Measurements from ENCODE around the gene FDPS.
"Not testable (repeated sequence)": the region's sequence is repeated elsewhere in the genome, so short reads cannot be mapped to it uniquely, and the experiment has no call there.

Gene FDPS

GRCh38 chr1:155285631-155286044, 23.0 kb upstream of the FDPS start:
- TF ChIP-seq, protein P1, sequence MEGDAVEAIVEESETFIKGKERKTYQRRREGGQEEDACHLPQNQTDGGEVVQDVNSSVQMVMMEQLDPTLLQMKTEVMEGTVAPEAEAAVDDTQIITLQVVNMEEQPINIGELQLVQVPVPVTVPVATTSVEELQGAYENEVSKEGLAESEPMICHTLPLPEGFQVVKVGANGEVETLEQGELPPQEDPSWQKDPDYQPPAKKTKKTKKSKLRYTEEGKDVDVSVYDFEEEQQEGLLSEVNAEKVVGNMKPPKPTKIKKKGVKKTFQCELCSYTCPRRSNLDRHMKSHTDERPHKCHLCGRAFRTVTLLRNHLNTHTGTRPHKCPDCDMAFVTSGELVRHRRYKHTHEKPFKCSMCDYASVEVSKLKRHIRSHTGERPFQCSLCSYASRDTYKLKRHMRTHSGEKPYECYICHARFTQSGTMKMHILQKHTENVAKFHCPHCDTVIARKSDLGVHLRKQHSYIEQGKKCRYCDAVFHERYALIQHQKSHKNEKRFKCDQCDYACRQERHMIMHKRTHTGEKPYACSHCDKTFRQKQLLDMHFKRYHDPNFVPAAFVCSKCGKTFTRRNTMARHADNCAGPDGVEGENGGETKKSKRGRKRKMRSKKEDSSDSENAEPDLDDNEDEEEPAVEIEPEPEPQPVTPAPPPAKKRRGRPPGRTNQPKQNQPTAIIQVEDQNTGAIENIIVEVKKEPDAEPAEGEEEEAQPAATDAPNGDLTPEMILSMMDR (IDR thresholded peaks at IDR 0.05; ENCODE audit: borderline replicate concordance, control extremely low read depth, extremely low read depth, insufficient read depth, missing control alignments) = no peak
- DNase-seq (ENCODE audit: low spot score) = no peak
- in situ Hi-C loops (cut with MboI; ENCODE audit: low sequenced_read_pairs, unreplicated experiment) = no loop called here

DNA sequence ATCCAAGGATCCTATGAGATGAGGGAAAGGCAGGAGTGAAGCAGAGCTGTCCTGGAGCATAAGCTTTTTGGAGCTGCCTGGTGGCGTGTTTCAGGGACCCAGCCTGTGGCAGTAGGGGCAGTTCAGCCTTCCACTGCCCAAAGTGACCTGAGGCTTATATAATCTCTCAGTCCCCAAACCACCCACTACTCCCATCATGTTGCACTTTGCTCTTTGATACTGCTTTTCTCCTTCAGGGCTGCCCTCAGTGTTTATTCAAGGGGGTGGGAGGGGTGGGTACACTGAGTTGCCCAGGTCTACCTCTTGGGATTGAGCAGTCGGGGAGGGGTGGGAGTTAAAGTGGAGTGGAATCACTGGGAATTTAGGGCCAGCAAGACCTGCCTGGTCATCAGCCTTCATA, 22.1 kb upstream of the FDPS start:
- no peak for DNase-seq (ENCODE audit: low spot score)
- TF ChIP-seq, protein P1 (IDR thresholded peaks at IDR 0.05; ENCODE audit: borderline replicate concordance, control extremely low read depth, extremely low read depth, insufficient read depth, missing control alignments) = no peak
- in situ Hi-C loops (cut with MboI; ENCODE audit: low sequenced_read_pairs, unreplicated experiment) = no loop called here

- DNase-seq (ENCODE audit: low spot score) = no peak
- in situ Hi-C loops (cut with MboI; ENCODE audit: low sequenced_read_pairs, unreplicated experiment) = no loop called here
Measured at GRCh38 chr1:155287987-155288543, 20.6 kb upstream of the FDPS start.

GRCh38 chr1:155291006-155291405, 17.7 kb upstream of the FDPS start:
- in situ Hi-C loops (cut with MboI; ENCODE audit: low sequenced_read_pairs, unreplicated experiment); DNase-seq (ENCODE audit: low spot score): not testable (repeated sequence)

More at GRCh38 chr1:155287987-155288543, 20.6 kb upstream of the FDPS start:
- TF ChIP-seq, protein P1 (IDR thresholded peaks at IDR 0.05; ENCODE audit: borderline replicate concordance, control extremely low read depth, extremely low read depth, insufficient read depth, missing control alignments) = no peak

- DNase-seq (ENCODE audit: low spot score) = no peak
- TF ChIP-seq, protein P1 (IDR thresholded peaks at IDR 0.05; ENCODE audit: borderline replicate concordance, control extremely low read depth, extremely low read depth, insufficient read depth, missing control alignments) = no peak
- in situ Hi-C loops (cut with MboI; ENCODE audit: low sequenced_read_pairs, unreplicated experiment) = no loop called here
Measured at GRCh38 chr1:155293086-155293749, 15.4 kb upstream of the FDPS start.

DNA sequence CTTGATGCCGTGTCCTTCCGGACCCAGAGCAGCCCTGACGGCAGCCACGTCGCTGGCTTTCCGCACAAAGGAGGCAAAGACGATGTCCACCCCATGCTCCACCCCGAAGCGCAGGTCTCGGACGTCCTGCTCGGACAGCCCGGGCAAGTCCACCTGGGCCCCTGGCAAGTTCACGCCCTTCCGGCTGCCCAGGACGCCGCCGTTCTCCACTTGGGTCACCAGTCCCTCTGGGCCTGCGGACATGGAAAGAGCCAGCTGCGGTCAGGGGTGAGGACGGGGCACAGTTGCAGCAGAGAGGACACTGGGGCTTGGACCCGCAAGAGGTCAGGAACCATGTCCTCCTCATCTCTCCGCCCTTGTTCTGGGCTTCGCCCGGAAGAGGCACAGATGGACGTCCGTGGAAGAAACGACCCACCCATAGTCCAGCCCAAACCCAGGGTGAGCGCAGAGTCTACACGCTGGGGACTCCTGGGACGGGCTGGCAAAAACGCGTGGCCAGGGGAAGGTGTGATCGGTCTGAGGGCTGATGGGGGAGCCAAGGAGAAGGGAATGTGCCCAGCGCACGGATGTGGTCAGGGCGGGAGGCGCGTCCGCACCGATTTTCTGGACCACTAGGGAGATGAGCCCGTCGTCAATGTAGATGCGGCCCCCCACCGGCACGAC, 14.0 kb upstream of the FDPS start:
- in situ Hi-C loops (cut with MboI; ENCODE audit: low sequenced_read_pairs, unreplicated experiment) = no loop called here
- no peak for DNase-seq (ENCODE audit: low spot score)
- TF ChIP-seq, protein P1 (IDR thresholded peaks at IDR 0.05; ENCODE audit: borderline replicate concordance, control extremely low read depth, extremely low read depth, insufficient read depth, missing control alignments) = no peak
